ENCODE results near the gene HIVEP2. TPM values are rescaled to one million over a fixed set of nuclear protein-coding genes. Genes with fewer than 3 reads are reported as not detected.

HIVEP2 gene
- total and polyA plus RNA-seq, 3 donors from 2014 or later: 4.7 to 10.8 (median 10.7) TPM

- Histone ChIP-seq H3K27ac (no peak overlapping the region), H3K9me3 (no peaks in the 10 kb centered on the region), H3K27me3 (no peaks in the 10 kb centered on the region), H3K36me3 (ENCODE audit: low read depth, missing control alignments) (no peaks in the 10 kb centered on the region), H3K4me3 (no peak overlapping the region), H3K4me1 (peaks cover 10% of the 10 kb centered on the region)
- TF ChIP-seq, protein P1, sequence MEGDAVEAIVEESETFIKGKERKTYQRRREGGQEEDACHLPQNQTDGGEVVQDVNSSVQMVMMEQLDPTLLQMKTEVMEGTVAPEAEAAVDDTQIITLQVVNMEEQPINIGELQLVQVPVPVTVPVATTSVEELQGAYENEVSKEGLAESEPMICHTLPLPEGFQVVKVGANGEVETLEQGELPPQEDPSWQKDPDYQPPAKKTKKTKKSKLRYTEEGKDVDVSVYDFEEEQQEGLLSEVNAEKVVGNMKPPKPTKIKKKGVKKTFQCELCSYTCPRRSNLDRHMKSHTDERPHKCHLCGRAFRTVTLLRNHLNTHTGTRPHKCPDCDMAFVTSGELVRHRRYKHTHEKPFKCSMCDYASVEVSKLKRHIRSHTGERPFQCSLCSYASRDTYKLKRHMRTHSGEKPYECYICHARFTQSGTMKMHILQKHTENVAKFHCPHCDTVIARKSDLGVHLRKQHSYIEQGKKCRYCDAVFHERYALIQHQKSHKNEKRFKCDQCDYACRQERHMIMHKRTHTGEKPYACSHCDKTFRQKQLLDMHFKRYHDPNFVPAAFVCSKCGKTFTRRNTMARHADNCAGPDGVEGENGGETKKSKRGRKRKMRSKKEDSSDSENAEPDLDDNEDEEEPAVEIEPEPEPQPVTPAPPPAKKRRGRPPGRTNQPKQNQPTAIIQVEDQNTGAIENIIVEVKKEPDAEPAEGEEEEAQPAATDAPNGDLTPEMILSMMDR (IDR thresholded peaks at IDR 0.05): no peak
- no peak for TF ChIP-seq POLR2A (IDR thresholded peaks at IDR 0.05)
- intact Hi-C loops (cut with DNase I; ENCODE audit: low total_unique reads): loop anchor here (10.0 kb wide), 1 partner anchor 105 kb away; the partner anchor contains the start of gene HIVEP2
- 67 to 80% methylated on average over 2 of the region's 2 CpGs for WGBS, 2 donors
- DNase-seq: no peak
Measured at GRCh38 chr6:142839686-142840040, 105.3 kb downstream of the HIVEP2 start.

- no peak for DNase-seq
- Histone ChIP-seq H3K27ac (no peak overlapping the region), H3K27me3 (no peaks in the 10 kb centered on the region), H3K4me1 (peaks cover 9% of the 10 kb centered on the region), H3K36me3 (ENCODE audit: low read depth, missing control alignments) (no peaks in the 10 kb centered on the region), H3K9me3 (no peaks in the 10 kb centered on the region), H3K4me3 (no peak overlapping the region)
- TF ChIP-seq POLR2A (IDR thresholded peaks at IDR 0.05): no peak
- TF ChIP-seq, protein P1 (IDR thresholded peaks at IDR 0.05): no peak
- intact Hi-C loops (cut with DNase I; ENCODE audit: low total_unique reads): no loop called here
- 92 to 93% methylated on average over 7 of the region's 7 CpGs for WGBS, 2 donors
Measured at GRCh38 chr6:142838821-142839685, 105.9 kb downstream of the HIVEP2 start.

- 75 to 78% methylated on average over 3 of the region's 3 CpGs for WGBS, 2 donors
- TF ChIP-seq, protein P1 (IDR thresholded peaks at IDR 0.05): no peak
- TF ChIP-seq POLR2A (IDR thresholded peaks at IDR 0.05): no peak
- intact Hi-C loops (cut with DNase I; ENCODE audit: low total_unique reads): no loop called here
- no peak for DNase-seq
- Histone ChIP-seq H3K9me3 (no peaks in the 10 kb centered on the region), H3K36me3 (ENCODE audit: low read depth, missing control alignments) (no peaks in the 10 kb centered on the region), H3K27me3 (no peaks in the 10 kb centered on the region), H3K4me1 (no peaks in the 10 kb centered on the region), H3K27ac (no peak overlapping the region), H3K4me3 (no peak overlapping the region)
Measured at GRCh38 chr6:142835787-142836535, 109.0 kb downstream of the HIVEP2 start.

DNA sequence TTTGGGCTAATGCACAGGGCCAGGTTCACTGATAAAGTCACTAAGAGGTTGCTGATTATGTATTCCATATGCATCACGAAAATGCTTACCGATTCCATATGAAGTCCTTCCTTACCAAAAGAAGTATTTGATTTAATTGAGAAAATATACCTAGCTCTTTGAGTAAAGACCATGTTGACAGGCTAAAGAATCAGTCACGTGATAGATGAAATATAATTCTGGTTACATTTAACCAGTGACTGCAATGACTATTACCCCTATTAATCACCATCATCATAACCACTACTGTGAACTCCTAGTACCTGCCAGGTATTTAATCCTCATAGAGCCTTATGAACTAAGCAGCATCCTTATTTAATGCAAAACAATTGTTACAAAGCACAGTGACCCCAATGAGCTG is 110.1 kb downstream of the HIVEP2 start:
- H3K4me1 ChIP-seq: no peaks in the 10 kb centered on the region
- H3K27ac ChIP-seq: no peak overlapping the region
- H3K36me3 ChIP-seq (ENCODE audit: low read depth, missing control alignments): no peaks in the 10 kb centered on the region
- no peaks in the 10 kb centered on the region for H3K27me3 ChIP-seq
- no peak overlapping the region for H3K4me3 ChIP-seq
- 94 to 96% methylated on average over 3 of the region's 3 CpGs for WGBS, 2 donors
- DNase-seq: no peak
- H3K9me3 ChIP-seq: no peaks in the 10 kb centered on the region
- TF ChIP-seq POLR2A (IDR thresholded peaks at IDR 0.05): no peak
- TF ChIP-seq, protein P1 (IDR thresholded peaks at IDR 0.05): no peak
- intact Hi-C loops (cut with DNase I; ENCODE audit: low total_unique reads): no loop called here
